Dedifferentiated amniotic fluid mesenchymal stem cell (primary cell): ENCODE results near the gene FITM1.

ENCODE experiments used
- DNase-seq: peaks from one replicate; pipeline ENCODE4 v3.0.0-alpha.2; 2016; ENCODE audit errors: extremely low spot score

Gene FITM1

GRCh38 chr14:24119691-24120090 is 10.8 kb upstream of the FITM1 start:
- DNase-seq, result no peak

- no peak for DNase-seq
Observed at GRCh38 chr14:24121210-24121609, 9.2 kb upstream of the FITM1 start.

DNA sequence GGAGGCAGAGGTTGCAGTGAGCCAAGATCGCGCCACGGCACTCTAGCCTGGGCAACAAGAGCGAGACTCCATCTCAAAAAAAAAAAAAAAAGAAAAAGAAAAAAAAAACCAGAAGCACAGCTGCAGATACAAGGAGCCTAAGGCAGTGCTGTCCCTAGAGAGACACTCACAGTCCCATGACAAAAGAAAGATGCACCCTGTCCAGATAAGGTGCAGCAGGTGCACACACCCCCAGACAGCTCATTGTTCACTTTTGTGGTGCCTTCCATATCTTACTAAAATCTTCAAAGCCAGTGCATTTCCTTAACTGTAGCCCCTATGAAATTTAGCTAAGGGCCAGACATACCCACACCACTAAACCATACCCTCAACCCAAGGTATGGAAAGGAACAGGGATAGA is 8.0 kb upstream of the FITM1 start:
- DNase-seq, result no peak

DNA sequence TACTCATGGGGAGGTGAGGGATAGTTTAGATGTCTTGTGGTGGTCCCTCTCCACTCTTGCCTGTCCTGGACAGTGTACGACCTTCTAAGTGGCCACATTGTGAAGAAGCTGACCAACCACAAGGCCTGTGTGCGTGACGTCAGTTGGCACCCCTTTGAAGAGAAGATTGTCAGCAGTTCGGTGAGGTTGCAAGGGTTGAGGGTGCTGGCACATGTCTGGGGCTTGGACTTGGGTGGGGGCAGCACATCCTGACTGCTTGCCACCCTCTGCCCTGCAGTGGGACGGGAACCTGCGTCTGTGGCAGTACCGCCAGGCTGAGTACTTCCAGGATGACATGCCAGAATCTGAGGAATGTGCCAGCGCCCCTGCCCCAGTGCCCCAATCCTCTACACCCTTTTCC is 7.6 kb upstream of the FITM1 start:
- DNase-seq, result no peak

- DNase-seq, result no peak
Observed at GRCh38 chr14:24123424-24124417, 6.7 kb upstream of the FITM1 start.

- no peak for DNase-seq
Observed at GRCh38 chr14:24126939-24127338, 3.5 kb upstream of the FITM1 start.

GRCh38 chr14:24127673-24128072 is 2.8 kb upstream of the FITM1 start:
- DNase-seq, result no peak

DNA sequence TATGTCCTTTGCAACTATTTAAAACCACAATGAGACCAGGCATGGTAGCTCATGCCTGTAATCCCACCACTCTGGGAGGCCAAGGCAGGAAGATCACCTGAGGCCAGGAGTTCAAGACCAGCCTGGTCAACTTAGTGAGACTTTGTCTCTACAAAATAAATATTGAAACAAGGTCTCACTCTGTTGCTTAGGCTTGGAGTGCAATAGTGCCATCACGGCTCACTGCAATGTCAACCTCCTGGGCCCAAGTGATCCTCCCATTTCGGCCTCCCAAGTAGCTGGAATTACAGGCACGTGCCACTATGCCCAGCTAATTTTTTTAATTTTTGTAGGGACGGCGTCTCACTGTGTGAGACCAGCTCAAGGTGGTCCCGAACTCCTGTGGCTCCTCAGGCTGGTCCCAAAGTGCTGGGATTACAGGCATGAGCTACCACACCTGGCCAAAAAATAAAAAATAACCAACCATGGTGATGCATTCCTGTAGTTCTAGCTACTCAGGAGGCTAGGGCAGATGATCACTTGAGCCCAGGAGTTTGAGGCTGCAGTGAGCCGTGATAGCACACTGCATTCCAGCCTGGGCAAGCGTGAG is 955 bp upstream of the FITM1 start:
- DNase-seq, result no peak

DNA sequence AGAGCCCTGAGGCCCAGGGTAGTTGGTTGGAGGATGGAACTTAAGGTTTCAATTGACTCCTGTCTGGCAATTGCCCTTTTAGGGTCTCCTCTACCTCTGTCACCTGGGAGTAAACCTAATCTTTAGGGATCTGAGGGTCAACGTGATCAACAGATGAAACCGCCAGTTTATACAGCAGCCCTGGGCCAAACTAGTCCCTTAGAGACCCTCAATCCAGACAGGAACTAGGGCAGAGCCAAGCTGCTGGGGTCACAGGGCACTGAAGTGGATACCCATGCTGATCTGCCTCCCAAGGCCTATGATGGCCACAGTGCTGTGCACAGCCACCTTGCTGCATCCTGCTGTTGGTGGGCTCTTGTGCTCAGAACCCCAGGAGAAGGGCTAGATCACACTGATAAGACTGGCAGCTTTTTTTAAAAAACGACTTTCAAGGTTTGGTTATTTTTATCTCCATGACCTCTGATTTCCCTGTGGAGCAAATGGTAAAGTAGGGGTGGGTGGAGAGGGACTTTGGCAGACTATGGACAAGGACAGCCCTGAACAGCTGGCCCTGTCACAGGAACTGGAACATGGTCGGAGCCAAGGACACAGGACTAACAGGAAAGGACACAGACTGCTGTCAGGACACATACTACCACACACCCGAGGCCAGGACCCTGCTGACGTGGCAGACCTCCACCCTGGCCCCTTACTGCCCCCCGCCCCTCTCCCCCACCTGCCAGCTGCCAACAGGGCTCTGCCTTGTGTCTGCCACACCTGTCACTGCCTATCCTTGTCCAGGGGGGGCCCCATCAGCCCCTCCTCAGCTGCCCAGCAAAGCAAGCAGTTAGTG is 474 bp downstream of the FITM1 start:
- no peak for DNase-seq

- DNase-seq, result no peak
Observed at GRCh38 chr14:24131549-24131966, 1.1 kb downstream of the FITM1 start.

GRCh38 chr14:24132061-24132685 is 1.7 kb downstream of the FITM1 start:
- DNase-seq, result no peak

GRCh38 chr14:24132976-24133375 is 2.5 kb downstream of the FITM1 start:
- DNase-seq, result no peak

DNA sequence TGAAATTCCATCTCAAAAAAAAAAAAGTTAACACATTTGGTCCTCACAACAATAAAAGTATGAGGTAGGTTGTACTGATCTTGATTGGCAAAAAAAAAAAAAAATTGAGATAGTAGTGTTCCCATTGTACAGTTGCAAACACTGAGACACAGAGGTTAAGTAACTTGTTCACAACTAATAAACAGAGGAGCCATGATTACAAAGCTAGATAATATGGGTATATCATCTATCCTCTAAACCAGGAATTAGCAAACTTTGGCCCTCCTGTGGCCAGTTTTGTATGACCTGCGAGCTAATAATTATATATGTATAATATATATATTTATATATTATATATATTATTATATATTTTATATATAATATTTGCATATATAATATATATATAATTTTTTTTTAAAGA is 3.3 kb downstream of the FITM1 start:
- no peak for DNase-seq

DNA sequence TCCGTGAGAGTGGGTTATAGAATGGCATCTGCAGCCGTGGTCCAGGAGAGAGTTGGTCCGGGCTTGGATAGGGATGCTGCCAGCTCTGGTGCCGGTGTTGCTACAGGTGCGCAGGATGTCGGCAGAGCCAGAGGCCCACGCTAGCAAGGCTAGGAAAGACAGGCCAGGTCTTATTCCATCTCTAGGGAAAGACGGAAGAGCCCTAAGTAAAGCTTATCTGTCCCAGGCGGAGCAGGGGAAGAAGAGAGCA is 5.0 kb downstream of the FITM1 start:
- no peak for DNase-seq

- DNase-seq, result peak; percentile 82
Observed at GRCh38 chr14:24135834-24136683, 5.6 kb downstream of the FITM1 start, which contains the start of gene PSME1. PSME1 (plus strand) TSS chr14:24136194; CDS start chr14:24136263, 69 bp downstream.

- no peak for DNase-seq
Observed at GRCh38 chr14:24136684-24137528, 6.4 kb downstream of the FITM1 start.

DNA sequence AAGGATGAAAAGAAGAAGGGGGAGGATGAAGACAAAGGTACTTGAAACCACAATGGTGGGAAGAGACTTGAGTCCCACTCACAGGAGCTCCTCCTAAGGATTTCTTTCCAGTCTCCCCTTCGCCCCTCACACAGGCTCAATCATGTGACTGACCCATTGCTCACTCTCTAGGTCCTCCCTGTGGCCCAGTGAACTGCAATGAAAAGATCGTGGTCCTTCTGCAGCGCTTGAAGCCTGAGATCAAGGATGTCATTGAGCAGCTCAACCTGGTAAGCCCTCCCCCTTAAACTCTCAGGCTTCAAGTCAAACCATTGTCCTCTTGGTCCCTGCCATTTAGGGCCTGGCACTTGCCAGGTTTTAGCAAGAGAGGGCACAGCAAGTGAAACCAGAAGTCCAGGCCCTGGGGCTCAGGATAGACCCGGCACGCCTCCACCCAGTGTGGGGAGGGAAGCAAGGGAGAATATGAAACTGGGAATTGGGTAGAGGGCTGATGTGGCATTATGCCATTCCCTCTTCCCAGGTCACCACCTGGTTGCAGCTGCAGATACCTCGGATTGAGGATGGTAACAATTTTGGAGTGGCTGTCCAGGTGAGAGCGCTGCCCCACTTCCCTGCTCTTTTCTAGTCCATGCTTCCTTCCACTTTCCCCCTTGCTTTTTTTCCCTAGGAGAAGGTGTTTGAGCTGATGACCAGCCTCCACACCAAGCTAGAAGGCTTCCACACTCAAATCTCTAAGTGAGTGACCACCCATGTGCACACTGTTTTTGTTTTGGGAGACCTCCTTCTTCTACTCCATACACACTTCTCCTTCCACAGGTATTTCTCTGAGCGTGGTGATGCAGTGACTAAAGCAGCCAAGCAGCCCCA is 7.3 kb downstream of the FITM1 start:
- DNase-seq, result no peak

- DNase-seq, result no peak
Observed at GRCh38 chr14:24138396-24139271, 8.2 kb downstream of the FITM1 start.
